Measurements from ENCODE around the gene SLC2A4.

- TF ChIP-seq CTCF (conservative IDR thresholded peaks at IDR 0.05) (no peak), ZFX (IDR thresholded peaks at IDR 0.05) (no peak)
Observed at GRCh38 chr17:7289256-7290032, 7.9 kb downstream of the SLC2A4 start.
